AG09309 (cell line): Measurements from ENCODE around the gene FGF10.

Experiments used
- DNase-seq: peaks from one replicate; pipeline ENCODE4 v3.0.0-alpha.2; 2010; ENCODE audit warnings: low read depth
- H3K4me3 ChIP-seq: 2 replicates; pipeline ENCODE4 v1.5.1; 2011; ENCODE audit warnings: mild to moderate bottlenecking, low read depth, low read length, moderate library complexity; ENCODE audit not compliant: control insufficient read depth
- TF ChIP-seq, protein P1 (sequence below): IDR thresholded peaks from 2 replicates; pipeline ENCODE4 v1.5.1; 2011; ENCODE audit warnings: mild to moderate bottlenecking, low read depth, low read length, inconsistent platforms; ENCODE audit not compliant: insufficient read depth, control insufficient read depth; ENCODE audit errors: missing control alignments

FGF10 gene

DNA sequence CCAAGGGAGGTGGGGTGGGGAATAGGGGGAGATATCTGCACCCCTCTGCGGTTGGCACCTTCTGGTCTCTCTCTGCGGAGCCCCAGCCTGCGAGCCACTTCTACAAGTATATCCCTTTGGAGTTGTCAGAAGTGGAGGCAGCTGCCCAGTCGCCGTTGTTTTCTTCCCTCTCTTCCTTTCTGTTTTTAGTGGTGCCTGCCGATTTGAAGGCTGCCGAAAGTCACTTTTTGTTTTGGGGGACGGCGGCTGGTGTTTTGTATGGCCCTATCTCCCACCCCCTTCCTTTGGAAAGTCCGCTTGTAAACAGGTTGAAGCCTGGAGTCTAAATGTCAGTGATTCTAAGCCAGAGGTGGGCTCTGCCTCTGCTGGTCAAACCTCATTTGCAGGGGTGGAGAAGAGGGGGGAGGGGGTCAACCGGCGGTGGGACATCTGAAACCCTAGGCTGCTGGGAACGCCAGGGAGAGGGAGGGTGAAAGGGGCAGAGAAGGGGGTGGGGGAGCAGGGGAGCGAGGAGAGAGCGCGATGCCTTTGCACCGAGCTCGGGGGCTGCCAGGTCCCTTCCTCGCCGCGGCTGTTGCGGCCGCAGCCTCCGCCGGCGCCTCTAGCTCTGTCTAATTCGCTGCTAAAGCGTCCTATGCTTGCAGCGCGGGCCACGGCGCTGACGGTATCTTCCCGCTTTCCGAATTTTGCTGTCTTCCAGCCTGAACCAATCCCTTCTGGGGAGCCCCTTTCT, at the start of gene FGF10:
Gene FGF10 (minus strand): TSS at position 331 of the 733 bp plus-strand sequence. CDS start 738 bp downstream, outside the sequence.
- TF ChIP-seq, protein P1, sequence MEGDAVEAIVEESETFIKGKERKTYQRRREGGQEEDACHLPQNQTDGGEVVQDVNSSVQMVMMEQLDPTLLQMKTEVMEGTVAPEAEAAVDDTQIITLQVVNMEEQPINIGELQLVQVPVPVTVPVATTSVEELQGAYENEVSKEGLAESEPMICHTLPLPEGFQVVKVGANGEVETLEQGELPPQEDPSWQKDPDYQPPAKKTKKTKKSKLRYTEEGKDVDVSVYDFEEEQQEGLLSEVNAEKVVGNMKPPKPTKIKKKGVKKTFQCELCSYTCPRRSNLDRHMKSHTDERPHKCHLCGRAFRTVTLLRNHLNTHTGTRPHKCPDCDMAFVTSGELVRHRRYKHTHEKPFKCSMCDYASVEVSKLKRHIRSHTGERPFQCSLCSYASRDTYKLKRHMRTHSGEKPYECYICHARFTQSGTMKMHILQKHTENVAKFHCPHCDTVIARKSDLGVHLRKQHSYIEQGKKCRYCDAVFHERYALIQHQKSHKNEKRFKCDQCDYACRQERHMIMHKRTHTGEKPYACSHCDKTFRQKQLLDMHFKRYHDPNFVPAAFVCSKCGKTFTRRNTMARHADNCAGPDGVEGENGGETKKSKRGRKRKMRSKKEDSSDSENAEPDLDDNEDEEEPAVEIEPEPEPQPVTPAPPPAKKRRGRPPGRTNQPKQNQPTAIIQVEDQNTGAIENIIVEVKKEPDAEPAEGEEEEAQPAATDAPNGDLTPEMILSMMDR = no peak
- H3K4me3 ChIP-seq = peak within 1 kb of the TSS; percentile 45
- DNase-seq = no peak

DNA sequence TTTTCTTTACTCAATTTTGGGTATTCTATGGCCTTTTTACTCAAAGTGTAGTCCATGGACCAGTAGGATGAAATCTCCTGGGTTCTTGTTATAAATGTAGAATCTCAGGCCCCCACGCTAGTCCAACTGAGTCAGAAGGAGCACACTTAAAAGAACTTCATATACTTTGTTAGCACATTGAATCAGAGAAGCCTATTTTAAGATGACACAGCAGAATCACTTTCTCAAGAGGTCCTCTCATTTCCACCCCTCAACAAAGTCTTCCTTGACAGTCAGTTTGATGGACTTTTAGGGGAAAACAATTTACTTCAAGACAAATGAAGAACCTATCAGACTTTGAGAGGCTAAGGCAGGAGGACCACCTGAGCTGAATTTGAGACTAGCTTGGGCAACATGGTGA, 37.7 kb upstream of the FGF10 start:
- no peak for DNase-seq
- no peak overlapping the region for H3K4me3 ChIP-seq
- TF ChIP-seq, protein P1 = no peak

DNA sequence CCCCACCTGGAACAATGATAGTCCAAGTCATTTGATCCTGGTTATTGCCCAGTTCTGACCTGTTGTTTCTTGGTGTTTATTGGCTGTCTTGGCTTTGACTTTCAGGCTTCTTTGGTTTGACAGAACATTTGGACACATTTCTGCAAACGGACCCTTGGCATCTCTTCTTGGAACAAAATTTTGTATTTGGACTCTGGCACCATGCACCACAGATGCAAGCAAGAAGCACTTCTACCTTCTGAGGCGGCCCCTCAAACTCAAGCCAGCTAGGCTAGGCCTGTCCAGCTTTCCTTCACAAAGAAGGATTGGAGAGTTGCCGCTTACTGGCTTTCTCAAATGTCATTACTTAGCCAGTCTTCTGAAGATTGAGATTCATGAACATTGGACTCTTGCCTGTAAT, 23.1 kb upstream of the FGF10 start:
- DNase-seq = no peak
- TF ChIP-seq, protein P1 = no peak
- H3K4me3 ChIP-seq = no peak overlapping the region

DNA sequence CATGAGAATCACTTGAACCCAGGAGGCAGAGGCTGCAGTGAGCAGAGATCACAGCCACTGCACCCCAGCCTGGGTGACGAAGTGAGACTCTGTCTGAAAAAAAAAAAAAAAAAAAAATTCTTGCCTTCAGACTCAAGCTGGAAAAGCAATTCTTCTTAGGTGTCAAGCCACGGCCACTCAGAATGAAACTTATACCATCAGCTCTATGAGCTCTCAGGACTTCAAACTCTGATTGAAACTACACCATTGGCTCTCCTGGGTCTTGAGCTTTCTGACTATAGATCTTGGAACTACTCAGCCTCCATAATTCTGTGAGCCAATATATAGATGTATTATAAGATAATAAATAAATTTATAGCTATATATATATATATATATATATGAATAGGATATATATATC, 12.9 kb upstream of the FGF10 start:
- no peak overlapping the region for H3K4me3 ChIP-seq
- TF ChIP-seq, protein P1 = no peak
- DNase-seq = no peak

DNA sequence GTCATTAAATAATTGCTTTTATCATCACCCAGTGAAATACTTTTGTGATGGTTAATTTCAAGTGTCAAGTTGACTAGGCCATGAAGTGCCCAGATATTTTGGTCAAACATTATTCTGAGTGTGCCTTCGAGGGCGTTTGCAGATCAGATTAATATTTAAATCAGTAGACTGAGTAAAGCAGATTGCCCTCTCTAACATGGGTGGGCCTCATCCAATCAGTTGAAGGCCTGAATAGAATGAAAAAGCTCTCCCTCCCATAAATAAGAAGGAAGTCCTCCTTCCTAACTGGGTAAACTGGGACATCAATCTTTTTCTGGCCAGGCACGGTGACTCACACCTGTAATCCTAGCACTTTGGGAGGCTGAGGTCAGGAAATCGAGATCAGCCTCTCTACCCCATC, 12.4 kb upstream of the FGF10 start:
- no peak for DNase-seq
- TF ChIP-seq, protein P1 = no peak
- H3K4me3 ChIP-seq = no peak overlapping the region

DNA sequence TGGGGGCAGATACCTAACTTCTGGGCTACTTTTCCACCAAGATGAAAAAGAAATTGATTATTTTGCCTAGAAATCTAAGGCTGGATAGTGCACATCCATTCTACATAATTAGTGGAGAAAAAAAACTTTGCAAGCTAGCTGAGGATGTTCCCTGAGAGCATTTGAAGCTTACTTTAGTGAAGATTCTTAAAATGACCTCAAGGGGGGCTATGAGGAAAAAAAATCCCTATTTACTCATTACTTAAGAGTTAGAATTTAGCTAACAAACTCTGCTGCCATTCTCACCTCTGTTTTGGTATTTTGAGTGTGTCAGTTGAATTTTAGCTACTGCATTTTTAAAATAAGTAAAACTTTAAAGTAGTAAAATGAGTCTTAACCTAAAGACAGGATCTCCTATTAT, 9.2 kb upstream of the FGF10 start:
- TF ChIP-seq, protein P1 = no peak
- no peak for DNase-seq
- no peak overlapping the region for H3K4me3 ChIP-seq
